Endothelial cell of umbilical vein (primary cell): ENCODE measurements around the gene ILF2. TPM values are rescaled to one million over a fixed set of nuclear protein-coding genes. Genes with fewer than 3 reads are reported as not detected.
A peak's percentile ranks its signal among the peaks of the same experiment; 100 is the strongest.

ENCODE experiments used
- BruUV-seq: library from RNA; stranded (reverse); fragments of 400-500 nt; replicated peaks from 2 replicates; lab custom pipeline; 2021; lab: Mats Ljungman, UMichigan
- CTCF ChIA-PET: fragments of 300-600, 350-600 bp; sonication (Branson Sonifier 250); formaldehyde crosslinking; loops from one replicate; lab custom pipeline; 2021; ENCODE audit warnings: antibody characterized with exemption, inconsistent platforms; lab: Charles Lee
- POLR2A ChIA-PET: fragments of 300-600, 350-600 bp; sonication (Branson Sonifier 250); formaldehyde crosslinking; loops from one replicate; lab custom pipeline; 2021; ENCODE audit warnings: antibody characterized with exemption, inconsistent platforms; lab: Charles Lee
- DNase-seq: peaks from one replicate; pipeline ENCODE4 v3.0.0-alpha.2; 2011; ENCODE audit warnings: low read depth, low spot score
- FAIRE-seq: peaks from 2 replicates; lab custom pipeline; 2011; peaks lifted over from hg19 to GRCh38; lab: Jason Lieb, UNC
- H2AFZ ChIP-seq: 2 replicates; pipeline ENCODE4 v1.6.0; 2012; ENCODE audit warnings: low read depth, low read length, control low read depth, inconsistent platforms
- H3K27ac ChIP-seq: 2 replicates; pipeline ENCODE4 v1.5.1; 2011; ENCODE audit warnings: low read depth, mild to moderate bottlenecking, control low read depth, low read length, moderate library complexity; ENCODE audit not compliant: insufficient read depth
- H3K27me3 ChIP-seq, 2 experiments: 2 replicates each; pipeline versions ENCODE4 v1.6.0 to v1.6.1; 2011; ENCODE audit warnings: low read length in 2 of 2, mixed read lengths in 1 of 2; ENCODE audit not compliant: control insufficient read depth in 2 of 2, insufficient read depth in 2 of 2
- H3K36me3 ChIP-seq, 2 experiments: 2 replicates in 1 of 2; 3 replicates in 1 of 2; pipeline ENCODE4 v1.5.1; 2011; ENCODE audit warnings: low read length in 2 of 2, mild to moderate bottlenecking in 1 of 2, moderate library complexity in 1 of 2; ENCODE audit not compliant: control insufficient read depth in 2 of 2, insufficient read depth in 2 of 2; ENCODE audit errors: extremely low read depth in 1 of 2
- H3K4me1 ChIP-seq: 3 replicates; pipeline ENCODE4 v1.5.1; 2011; ENCODE audit warnings: mild to moderate bottlenecking, low read length; ENCODE audit not compliant: control insufficient read depth, insufficient read depth; ENCODE audit errors: extremely low read depth
- H3K4me2 ChIP-seq: 2 replicates; pipeline ENCODE4 v1.6.1; 2011; ENCODE audit warnings: low read length, control low read depth, mixed read lengths; ENCODE audit not compliant: insufficient read depth
- H3K4me3 ChIP-seq, 3 experiments: fragments of 200-600 bp in 1 of 3; sonication (generic), shearing (Covaris generic) in 1 of 3; replicated peaks in 1 of 3; 2 replicates each; pipeline ENCODE4 v1.5.1; 2011 to 2016; ENCODE audit warnings: control low read depth in 3 of 3, low read length in 3 of 3, mild to moderate bottlenecking in 2 of 3, inconsistent platforms in 1 of 3, low read depth in 1 of 3, moderate library complexity in 1 of 3; ENCODE audit not compliant: insufficient read depth in 1 of 3
- H3K79me2 ChIP-seq: 2 replicates; pipeline ENCODE4 v1.6.0; 2012; ENCODE audit warnings: low read length, inconsistent platforms; ENCODE audit not compliant: control insufficient read depth, insufficient read depth
- H3K9ac ChIP-seq: replicated peaks from 2 replicates; pipeline ENCODE3; 2011; ENCODE audit warnings: low read length, control low read depth; ENCODE audit not compliant: insufficient read depth; ENCODE audit errors: extremely low read depth
- H3K9me1 ChIP-seq: replicated peaks from 3 replicates; pipeline ENCODE4 v1.6.0; 2011; ENCODE audit warnings: mild to moderate bottlenecking, low read length; ENCODE audit not compliant: control insufficient read depth, insufficient read depth; ENCODE audit errors: extremely low read depth
- H3K9me3 ChIP-seq: replicated peaks from 2 replicates; pipeline ENCODE4 v1.5.1; 2012; ENCODE audit warnings: low read length, inconsistent platforms; ENCODE audit not compliant: control insufficient read depth, insufficient read depth
- H4K20me1 ChIP-seq: replicated peaks from 2 replicates; pipeline ENCODE3; 2011; ENCODE audit warnings: mild to moderate bottlenecking, low read length; ENCODE audit not compliant: control insufficient read depth, insufficient read depth; ENCODE audit errors: extremely low read depth
- EZH2 ChIP-seq: IDR thresholded peaks from 2 replicates; pipeline ENCODE4 v1.6.1; 2012; ENCODE audit warnings: borderline replicate concordance, low read depth, mild to moderate bottlenecking, moderate library complexity, low read length, inconsistent platforms; ENCODE audit not compliant: severe bottlenecking
- GATA2 ChIP-seq: IDR thresholded peaks from 2 replicates; pipeline ENCODE4 v1.7.0; 2011; ENCODE audit warnings: low read depth, mild to moderate bottlenecking, moderate library complexity, mixed read lengths, low read length; ENCODE audit not compliant: insufficient read length, insufficient read depth
- MYC ChIP-seq: IDR thresholded peaks from one replicate; pipeline ENCODE4 v1.6.1; 2011; ENCODE audit warnings: mild to moderate bottlenecking, low read depth, low read length
- POLR2A ChIP-seq: IDR thresholded peaks from 2 replicates; pipeline ENCODE4 v1.6.1; 2012; ENCODE audit warnings: low read depth, mild to moderate bottlenecking, control low read depth, low read length
- POLR2AphosphoS5 ChIP-seq: IDR thresholded peaks from 2 replicates; pipeline ENCODE4 v1.6.1; 2012; ENCODE audit warnings: low read depth, mild to moderate bottlenecking, control low read depth, low read length, moderate library complexity; ENCODE audit not compliant: insufficient read depth
- dilution Hi-C: fragments of 300-500 bp; cut with MboI; formaldehyde crosslinking; loops from one replicate; pipeline ENCODE4 v1.15.0; 2019; ENCODE audit warnings: low sequenced_read_pairs; ENCODE audit not compliant: extremely low pct_ligation_motif_present
- intact Hi-C: fragments of 100-400 bp; cut with micrococcal nuclease; formaldehyde crosslinking; loops from one replicate; pipeline ENCODE4 v1.10.0; 2022
- polyA plus RNA-seq, 4 experiments: library from polyadenylated mRNA; depleted of rRNA in 3 of 4; stranded (reverse) in 3 of 4; unstranded in 1 of 4; fragments of >200 nt; gene quantifications; 2 replicates each; pipeline versions ENCODE4 v1.2.1 to v1.2.3, GENCODE V29; 2011 to 2012; ENCODE audit warnings: missing spikeins in 1 of 4
- total RNA-seq: library from RNA; stranded (reverse); gene quantifications from 2 replicates; pipeline ENCODE4 v1.2.3, GENCODE V29; 2021
- TF ChIP-seq, protein P1 (sequence below), 2 donors: IDR thresholded peaks; 1 replicate in 1 of 2; 2 replicates in 1 of 2; pipeline ENCODE4 v1.5.1; 2011; ENCODE audit warnings: low read length in 2 of 2, mild to moderate bottlenecking in 2 of 2, moderate library complexity in 2 of 2, control low read depth in 1 of 2, inconsistent platforms in 1 of 2, low read depth in 1 of 2; ENCODE audit not compliant: insufficient read depth in 1 of 2; ENCODE audit errors: extremely low read depth in 1 of 2
- TF ChIP-seq, protein P2 (sequence below): IDR thresholded peaks from 2 replicates; pipeline ENCODE4 v1.6.1; 2011; ENCODE audit not compliant: insufficient read depth, insufficient read length

Gene ILF2
- total and polyA plus RNA-seq, 2 donors (not counting 3 experiments of a cell fraction or from before 2014, with no cell fraction given): 271 to 303 TPM

DNA sequence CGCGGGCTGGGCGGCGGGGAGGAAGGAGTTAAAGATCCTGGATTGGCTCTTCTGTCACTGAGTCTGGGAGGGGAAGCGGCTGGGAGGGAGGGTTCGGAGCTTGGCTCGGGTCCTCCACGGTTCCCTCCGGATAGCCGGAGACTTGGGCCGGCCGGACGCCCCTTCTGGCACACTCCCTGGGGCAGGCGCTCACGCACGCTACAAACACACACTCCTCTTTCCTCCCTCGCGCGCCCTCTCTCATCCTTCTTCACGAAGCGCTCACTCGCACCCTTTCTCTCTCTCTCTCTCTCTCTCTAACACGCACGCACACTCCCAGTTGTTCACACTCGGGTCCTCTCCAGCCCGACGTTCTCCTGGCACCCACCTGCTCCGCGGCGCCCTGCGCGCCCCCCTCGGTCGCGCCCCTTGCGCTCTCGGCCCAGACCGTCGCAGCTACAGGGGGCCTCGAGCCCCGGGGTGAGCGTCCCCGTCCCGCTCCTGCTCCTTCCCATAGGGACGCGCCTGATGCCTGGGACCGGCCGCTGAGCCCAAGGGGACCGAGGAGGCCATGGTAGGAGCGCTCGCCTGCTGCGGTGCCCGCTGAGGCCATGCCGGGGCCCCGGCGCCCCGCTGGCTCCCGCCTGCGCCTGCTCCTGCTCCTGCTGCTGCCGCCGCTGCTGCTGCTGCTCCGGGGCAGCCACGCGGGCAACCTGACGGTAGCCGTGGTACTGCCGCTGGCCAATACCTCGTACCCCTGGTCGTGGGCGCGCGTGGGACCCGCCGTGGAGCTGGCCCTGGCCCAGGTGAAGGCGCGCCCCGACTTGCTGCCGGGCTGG, 7.9 kb upstream of the ILF2 start, which contains the start of gene NPR1:
Gene NPR1 (plus strand): TSS at position 170 of the 818 bp plus-strand sequence. CDS start 421 bp downstream, at position 591.
- FAIRE-seq: peak; percentile 69
- Histone ChIP-seq H3K27ac (no peak within 1 kb of the TSS), H4K20me1 (no peaks in the 10 kb centered on the region), H3K9me1 (no peaks in the 10 kb centered on the region), H2AFZ (peak within 1 kb of the TSS; percentile 87), H3K4me1 (peaks cover 11% of the 10 kb centered on the region), H3K9ac (no peak within 1 kb of the TSS), H3K36me3 (peaks cover 0 to 7% of the 10 kb centered on the region in 2 experiments), H3K4me2 (peak within 1 kb of the TSS; percentile 62), H3K9me3 (no peaks in the 10 kb centered on the region), H3K79me2 (no peaks in the 10 kb centered on the region), H3K27me3 (peaks cover 4 to 5% of the 10 kb centered on the region in 2 experiments), H3K4me3 (peak within 1 kb of the TSS; percentile 35 to 44 (median 40))
- BruUV-seq: no TSS peak
- CTCF ChIA-PET: interaction anchor here (0.9 to 7.0 kb wide), 17 partner anchors 19 to 312 kb away, joined by 3 to 83 read pairs (median 5); partner anchors contain the start of genes INTS3, RAB13, RPS27 and SLC27A3
- dilution Hi-C loops: no loop called here
- intact Hi-C loops: loop anchor here (1.0 kb wide), 1 partner anchor 20 kb away; no protein-coding TSS in a partner anchor
- peak; percentile 32 for DNase-seq
- POLR2A ChIA-PET: no interaction called here
- TF ChIP-seq EZH2: no peak
- TF ChIP-seq GATA2: no peak
- TF ChIP-seq POLR2AphosphoS5: no peak
- no peak for TF ChIP-seq POLR2A
- TF ChIP-seq, protein P1, sequence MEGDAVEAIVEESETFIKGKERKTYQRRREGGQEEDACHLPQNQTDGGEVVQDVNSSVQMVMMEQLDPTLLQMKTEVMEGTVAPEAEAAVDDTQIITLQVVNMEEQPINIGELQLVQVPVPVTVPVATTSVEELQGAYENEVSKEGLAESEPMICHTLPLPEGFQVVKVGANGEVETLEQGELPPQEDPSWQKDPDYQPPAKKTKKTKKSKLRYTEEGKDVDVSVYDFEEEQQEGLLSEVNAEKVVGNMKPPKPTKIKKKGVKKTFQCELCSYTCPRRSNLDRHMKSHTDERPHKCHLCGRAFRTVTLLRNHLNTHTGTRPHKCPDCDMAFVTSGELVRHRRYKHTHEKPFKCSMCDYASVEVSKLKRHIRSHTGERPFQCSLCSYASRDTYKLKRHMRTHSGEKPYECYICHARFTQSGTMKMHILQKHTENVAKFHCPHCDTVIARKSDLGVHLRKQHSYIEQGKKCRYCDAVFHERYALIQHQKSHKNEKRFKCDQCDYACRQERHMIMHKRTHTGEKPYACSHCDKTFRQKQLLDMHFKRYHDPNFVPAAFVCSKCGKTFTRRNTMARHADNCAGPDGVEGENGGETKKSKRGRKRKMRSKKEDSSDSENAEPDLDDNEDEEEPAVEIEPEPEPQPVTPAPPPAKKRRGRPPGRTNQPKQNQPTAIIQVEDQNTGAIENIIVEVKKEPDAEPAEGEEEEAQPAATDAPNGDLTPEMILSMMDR (IDR thresholded peaks at IDR 0.05; ENCODE audit: extremely low read depth in 1 of 2, insufficient read depth in 1 of 2, low read depth in 1 of 2, low read length in 2 of 2): peak in 1 of 2 donors; percentile 7
- TF ChIP-seq, protein P2, sequence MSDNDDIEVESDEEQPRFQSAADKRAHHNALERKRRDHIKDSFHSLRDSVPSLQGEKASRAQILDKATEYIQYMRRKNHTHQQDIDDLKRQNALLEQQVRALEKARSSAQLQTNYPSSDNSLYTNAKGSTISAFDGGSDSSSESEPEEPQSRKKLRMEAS: no peak
- no peak for TF ChIP-seq MYC
